CD4-positive, CD25-positive, alpha-beta regulatory T cell (primary cell): Measurements from ENCODE around the gene CD101. TPM values are rescaled to one million over a fixed set of nuclear protein-coding genes. Genes with fewer than 3 reads are reported as not detected.

ENCODE experiments used
- ATAC-seq, 2 donors: fragments of 150-1000 bp; cut with Tn5 transposase; one replicate each; pipeline ENCODE4 v1.10.0; 2021; ENCODE audit warnings: low read depth in 2 of 2, moderate number of reproducible peaks in 2 of 2, moderate library complexity in 1 of 2
- DNase-seq, 3 donors: peaks; one replicate each; pipeline versions ENCODE4 v3.0.0 to v3.0.0-alpha.2; 2012 to 2022; ENCODE audit warnings: mixed read lengths in 1 of 3
- H3K27ac ChIP-seq: one replicate; pipeline ENCODE4 v1.7.0; 2013; ENCODE audit warnings: mild to moderate bottlenecking, low read length; ENCODE audit not compliant: insufficient read depth, poor library complexity, severe bottlenecking
- H3K27me3 ChIP-seq: one replicate; pipeline ENCODE4 v1.7.0; 2013; ENCODE audit warnings: low read length; ENCODE audit not compliant: control insufficient read depth, insufficient read depth
- H3K36me3 ChIP-seq: one replicate; pipeline ENCODE4 v1.7.0; 2013; ENCODE audit warnings: mild to moderate bottlenecking, low read length, moderate library complexity; ENCODE audit not compliant: control insufficient read depth, insufficient read depth
- H3K4me1 ChIP-seq: 2 replicates; pipeline ENCODE4 v1.7.0; 2013; ENCODE audit warnings: mild to moderate bottlenecking, low read length; ENCODE audit not compliant: insufficient read depth, control insufficient read depth, poor library complexity, severe bottlenecking
- H3K4me3 ChIP-seq: one replicate; pipeline ENCODE4 v1.7.0; 2013; ENCODE audit warnings: low read depth, mild to moderate bottlenecking, low read length, moderate library complexity
- H3K9me3 ChIP-seq, 2 experiments: 1 replicate in 1 of 2; 2 replicates in 1 of 2; pipeline ENCODE4 v1.7.0; 2013; ENCODE audit warnings: low read length in 2 of 2, mild to moderate bottlenecking in 1 of 2, moderate library complexity in 1 of 2; ENCODE audit not compliant: control insufficient read depth in 2 of 2
- H3K27ac Mint-ChIP-seq, 3 donors: one replicate each; pipeline ENCODE4 v1.8.0; 2020 to 2022; ENCODE audit warnings: mild to moderate bottlenecking in 3 of 3, mixed read lengths in 3 of 3, moderate library complexity in 2 of 3
- H3K27me3 Mint-ChIP-seq: one replicate; pipeline ENCODE4 v1.8.0; 2022; ENCODE audit warnings: mild to moderate bottlenecking, mixed read lengths
- H3K36me3 Mint-ChIP-seq: one replicate; pipeline ENCODE4 v1.8.0; 2020; ENCODE audit warnings: mixed read lengths
- H3K4me1 Mint-ChIP-seq, 4 donors: one replicate each; pipeline ENCODE4 v1.8.0; 2020 to 2022; ENCODE audit warnings: mixed read lengths in 4 of 4, mild to moderate bottlenecking in 1 of 4
- H3K4me3 Mint-ChIP-seq, 4 donors: one replicate each; pipeline ENCODE4 v1.8.0; 2020 to 2022; ENCODE audit warnings: mild to moderate bottlenecking in 4 of 4, mixed read lengths in 4 of 4, moderate library complexity in 3 of 4
- H3K9me3 Mint-ChIP-seq, 7 donors: one replicate each; pipeline ENCODE4 v1.8.0; 2020 to 2022; ENCODE audit warnings: mixed read lengths in 7 of 7, mild to moderate bottlenecking in 3 of 7, moderate library complexity in 2 of 7
- polyA plus RNA-seq, 4 donors: library from polyadenylated mRNA; unstranded; fragments of 300-500 nt; fragmentation: Illumina TruSeq; gene quantifications; one replicate each; pipeline ENCODE4 v1.2.3, GENCODE V29; 2021
- total RNA-seq: library from RNA; stranded (reverse); gene quantifications from one replicate; pipeline ENCODE4 v1.2.3, GENCODE V29; 2022

CD101 gene
- total and polyA plus RNA-seq, 5 donors from 2014 or later: 4.3 to 38.9 (median 14.9) TPM

DNA sequence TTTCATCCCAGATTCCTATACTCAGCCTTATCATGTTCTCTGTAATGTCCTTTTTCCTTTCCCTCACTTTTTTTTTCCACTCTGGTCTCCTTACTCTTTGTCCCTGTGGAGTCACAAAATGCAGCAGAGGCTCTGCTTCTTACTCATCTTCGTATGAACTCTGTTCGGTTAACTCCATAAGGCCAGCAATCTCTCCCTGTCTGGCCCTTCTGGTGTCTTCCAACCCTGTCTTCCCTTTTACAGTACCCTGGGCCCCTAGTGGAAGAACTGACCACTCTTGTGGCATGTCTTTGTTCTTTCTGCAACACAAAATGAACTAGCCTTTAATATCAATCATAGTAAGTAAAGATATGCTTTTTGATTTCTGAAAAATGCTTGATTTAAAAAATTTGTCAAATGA is 7.1 kb downstream of the CD101 start:
- H3K4me1 Mint-ChIP-seq: peaks cover 4 to 81% (median 29%) of the 10 kb centered on the region in 4 donors

DNA sequence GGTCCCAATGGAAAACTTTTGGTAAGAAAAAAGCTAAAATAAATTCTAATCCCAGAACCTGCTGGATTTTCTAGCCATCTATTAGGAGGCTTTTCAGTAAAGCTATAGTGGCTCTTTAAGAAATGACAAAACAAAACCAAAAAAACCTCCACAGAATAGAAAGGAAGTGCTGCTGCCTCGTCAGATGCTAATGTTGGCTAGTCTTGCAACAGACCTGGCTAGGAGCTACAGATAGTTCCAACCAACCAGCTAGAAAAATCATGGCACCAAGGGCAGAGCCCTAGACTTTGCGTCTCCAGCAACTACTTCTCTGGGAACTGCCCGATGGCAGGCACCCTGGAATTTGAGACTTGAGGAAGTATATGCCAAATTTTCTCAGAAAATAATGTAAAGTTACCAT is 7.6 kb downstream of the CD101 start:
- peak overlapping the region in 3 of 4 donors; percentile 23 to 84 (median 81) for H3K4me3 Mint-ChIP-seq
- H3K36me3 Mint-ChIP-seq: peaks cover 19% of the 10 kb centered on the region
- Histone ChIP-seq H3K9me3 (no peaks in the 10 kb centered on the region), H3K4me1 (peaks cover 15% of the 10 kb centered on the region), H3K4me3 (peak overlapping the region; percentile 8), H3K27ac (no peak overlapping the region), H3K36me3 (no peaks in the 10 kb centered on the region), H3K27me3 (no peaks in the 10 kb centered on the region)
- peaks cover 4 to 82% (median 30%) of the 10 kb centered on the region in 4 donors for H3K4me1 Mint-ChIP-seq
- H3K9me3 Mint-ChIP-seq: no peaks in the 10 kb centered on the region
- no peaks in the 10 kb centered on the region for H3K27me3 Mint-ChIP-seq
- ATAC-seq: peak in 1 of 2 donors; percentile 54
- DNase-seq: peak in 2 of 3 donors; percentile 29 to 34
- H3K27ac Mint-ChIP-seq: peak overlapping the region; percentile 39 to 81 (median 68)

More for the DNA sequence above, 7.1 kb downstream of the CD101 start:
- Mint-ChIP-seq H3K4me3 (peak overlapping the region in 2 of 4 donors; percentile 42 to 84), H3K27me3 (no peaks in the 10 kb centered on the region), H3K9me3 (no peaks in the 10 kb centered on the region), H3K36me3 (peaks cover 19% of the 10 kb centered on the region), H3K27ac (peak overlapping the region in 2 of 3 donors; percentile 68 to 76)
- Histone ChIP-seq H3K27ac (no peak overlapping the region), H3K9me3 (no peaks in the 10 kb centered on the region), H3K4me3 (peak overlapping the region; percentile 8), H3K36me3 (no peaks in the 10 kb centered on the region), H3K27me3 (no peaks in the 10 kb centered on the region), H3K4me1 (peaks cover 15% of the 10 kb centered on the region)
- ATAC-seq: no peak
- no peak for DNase-seq

- H3K4me3 ChIP-seq: no peak overlapping the region
- H3K27me3 Mint-ChIP-seq: no peaks in the 10 kb centered on the region
- no peaks in the 10 kb centered on the region for H3K9me3 ChIP-seq
- no peaks in the 10 kb centered on the region for H3K36me3 ChIP-seq
- H3K36me3 Mint-ChIP-seq: peaks cover 15% of the 10 kb centered on the region
- DNase-seq: no peak
- no peak for ATAC-seq
- H3K4me1 Mint-ChIP-seq: peaks cover 8 to 81% (median 34%) of the 10 kb centered on the region in 4 donors
- H3K9me3 Mint-ChIP-seq: no peaks in the 10 kb centered on the region
- H3K27ac Mint-ChIP-seq: peak overlapping the region in 2 of 3 donors; percentile 34 to 52
- H3K27me3 ChIP-seq: no peaks in the 10 kb centered on the region
- H3K4me3 Mint-ChIP-seq: no peak overlapping the region
- H3K4me1 ChIP-seq: peaks cover 15% of the 10 kb centered on the region
- no peak overlapping the region for H3K27ac ChIP-seq
Observed at GRCh38 chr1:117010310-117010969, 8.9 kb downstream of the CD101 start.

GRCh38 chr1:117011334-117011733 is 9.8 kb downstream of the CD101 start:
- Mint-ChIP-seq H3K27ac (peak overlapping the region in 1 of 3 donors; percentile 73), H3K4me1 (peaks cover 12 to 82% (median 35%) of the 10 kb centered on the region in 4 donors), H3K36me3 (peaks cover 13% of the 10 kb centered on the region), H3K27me3 (no peaks in the 10 kb centered on the region), H3K4me3 (no peak overlapping the region), H3K9me3 (no peaks in the 10 kb centered on the region)
- peaks cover 15% of the 10 kb centered on the region for H3K4me1 ChIP-seq
- no peak overlapping the region for H3K4me3 ChIP-seq
- H3K27me3 ChIP-seq: no peaks in the 10 kb centered on the region
- no peaks in the 10 kb centered on the region for H3K36me3 ChIP-seq
- H3K9me3 ChIP-seq: no peaks in the 10 kb centered on the region
- H3K27ac ChIP-seq: no peak overlapping the region
- no peak for DNase-seq
- ATAC-seq: no peak

- Mint-ChIP-seq H3K4me1 (peaks cover 9 to 83% (median 34%) of the 10 kb centered on the region in 4 donors), H3K27me3 (no peaks in the 10 kb centered on the region), H3K36me3 (peaks cover 13% of the 10 kb centered on the region), H3K9me3 (no peaks in the 10 kb centered on the region), H3K4me3 (no peak overlapping the region), H3K27ac (peak overlapping the region in 1 of 3 donors; percentile 83)
- Histone ChIP-seq H3K4me3 (no peak overlapping the region), H3K27ac (no peak overlapping the region), H3K36me3 (no peaks in the 10 kb centered on the region), H3K4me1 (peaks cover 23% of the 10 kb centered on the region), H3K9me3 (no peaks in the 10 kb centered on the region), H3K27me3 (no peaks in the 10 kb centered on the region)
- no peak for DNase-seq
- ATAC-seq: peak in 1 of 2 donors; percentile 40
Observed at GRCh38 chr1:117013309-117013858, 11.8 kb downstream of the CD101 start.

- peak overlapping the region in 2 of 3 donors; percentile 13 to 45 for H3K27ac Mint-ChIP-seq
- Histone ChIP-seq H3K27me3 (no peaks in the 10 kb centered on the region), H3K9me3 (no peaks in the 10 kb centered on the region), H3K36me3 (no peaks in the 10 kb centered on the region), H3K4me3 (no peak overlapping the region), H3K27ac (no peak overlapping the region), H3K4me1 (peaks cover 14% of the 10 kb centered on the region)
- H3K4me1 Mint-ChIP-seq: peaks cover 9 to 79% (median 28%) of the 10 kb centered on the region in 4 donors
- H3K4me3 Mint-ChIP-seq: peak overlapping the region in 2 of 4 donors; percentile 21 to 54
- no peaks in the 10 kb centered on the region for H3K27me3 Mint-ChIP-seq
- H3K36me3 Mint-ChIP-seq: peaks cover 13% of the 10 kb centered on the region
- peak in 1 of 2 donors; percentile 49 for ATAC-seq
- no peak for DNase-seq
- H3K9me3 Mint-ChIP-seq: no peaks in the 10 kb centered on the region
Observed at GRCh38 chr1:117014209-117014608, 12.6 kb downstream of the CD101 start.

DNA sequence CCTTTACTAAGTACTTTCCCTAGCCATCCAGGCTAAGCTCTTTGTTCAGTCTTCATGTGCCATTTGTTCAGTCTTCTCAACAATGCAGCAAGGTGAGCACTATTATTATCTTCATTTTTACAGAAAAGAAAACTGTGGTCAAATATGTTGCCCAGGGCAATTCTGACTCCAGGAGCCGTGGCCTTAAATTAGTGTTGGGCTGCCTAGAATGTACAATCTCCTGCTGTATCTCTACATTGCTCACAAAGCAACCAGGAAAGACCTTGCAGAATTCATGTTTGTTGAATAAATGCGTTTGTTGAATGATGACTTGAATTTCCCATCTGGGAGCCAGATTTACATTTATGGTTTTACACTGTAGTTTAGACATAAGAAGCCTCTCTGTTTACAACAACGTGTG is 14.2 kb downstream of the CD101 start:
- H3K9me3 ChIP-seq: no peaks in the 10 kb centered on the region
- peaks cover 5 to 63% (median 22%) of the 10 kb centered on the region in 4 donors for H3K4me1 Mint-ChIP-seq
- DNase-seq: no peak
- H3K9me3 Mint-ChIP-seq: no peaks in the 10 kb centered on the region
- peaks cover 15% of the 10 kb centered on the region for H3K36me3 Mint-ChIP-seq
- no peaks in the 10 kb centered on the region for H3K36me3 ChIP-seq
- peak overlapping the region in 1 of 4 donors; percentile 66 for H3K4me3 Mint-ChIP-seq
- no peak overlapping the region for H3K27ac ChIP-seq
- H3K27me3 Mint-ChIP-seq: no peaks in the 10 kb centered on the region
- H3K4me1 ChIP-seq: peaks cover 13% of the 10 kb centered on the region
- ATAC-seq: no peak
- H3K27me3 ChIP-seq: no peaks in the 10 kb centered on the region
- peak overlapping the region; percentile 15 for H3K4me3 ChIP-seq
- H3K27ac Mint-ChIP-seq: peak overlapping the region; percentile 8 to 83 (median 70)
